Activated T-helper 1 cell treated with anti-CD3 and anti-CD28 coated beads, Interleukin-2, amount 50 U/mL, for 16 hours (primary cell): ENCODE results near the gene GTF2E1.
"Not testable (repeated sequence)": the region's sequence is repeated elsewhere in the genome, so short reads cannot be mapped to it uniquely, and the experiment has no call there.

Experiments
- DNase-seq, 2 donors: peaks; one replicate each; pipeline ENCODE4 v3.0.0-alpha.2; 2020; ENCODE audit warnings: low read depth in 1 of 2, low spot score in 1 of 2

Gene GTF2E1

DNA sequence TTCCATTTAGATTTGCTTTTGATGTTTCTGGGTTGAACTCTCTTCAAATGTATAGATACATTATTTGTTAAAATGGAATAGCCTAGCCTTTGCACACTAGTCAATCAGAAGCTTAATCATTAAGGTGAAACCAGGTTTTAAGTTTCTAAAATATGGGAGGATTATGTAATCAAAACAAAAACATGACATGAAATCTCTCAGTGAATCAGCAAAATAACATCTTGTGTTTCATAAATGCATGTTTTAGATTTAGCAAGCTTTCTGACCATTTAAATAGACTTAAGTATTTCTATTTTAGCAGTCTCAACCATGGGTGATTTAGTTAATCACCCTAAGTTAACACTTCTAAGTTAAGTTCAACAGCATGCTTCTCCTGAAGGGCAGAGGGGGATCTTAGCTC, 11.3 kb downstream of the GTF2E1 start:
- DNase-seq, result no peak

DNA sequence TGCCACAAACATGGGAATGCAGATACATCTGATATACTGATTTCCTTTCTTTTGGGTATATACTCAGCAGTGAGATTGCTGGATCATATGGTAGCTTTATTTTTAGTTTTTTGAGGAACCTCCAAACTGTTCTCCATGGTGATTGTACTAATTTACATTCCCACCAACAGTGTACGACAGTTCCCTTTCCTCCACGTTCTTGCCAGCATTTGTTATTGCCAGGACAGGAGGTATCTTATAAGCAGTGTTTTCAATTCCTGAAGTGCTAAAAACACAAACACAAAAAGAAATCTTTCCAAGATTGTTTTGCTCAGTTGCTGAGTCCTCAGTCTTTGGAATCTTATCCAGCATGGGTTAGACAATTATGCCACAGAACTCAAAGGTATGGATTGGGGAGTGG, 13.5 kb downstream of the GTF2E1 start:
- DNase-seq, result no peak

DNA sequence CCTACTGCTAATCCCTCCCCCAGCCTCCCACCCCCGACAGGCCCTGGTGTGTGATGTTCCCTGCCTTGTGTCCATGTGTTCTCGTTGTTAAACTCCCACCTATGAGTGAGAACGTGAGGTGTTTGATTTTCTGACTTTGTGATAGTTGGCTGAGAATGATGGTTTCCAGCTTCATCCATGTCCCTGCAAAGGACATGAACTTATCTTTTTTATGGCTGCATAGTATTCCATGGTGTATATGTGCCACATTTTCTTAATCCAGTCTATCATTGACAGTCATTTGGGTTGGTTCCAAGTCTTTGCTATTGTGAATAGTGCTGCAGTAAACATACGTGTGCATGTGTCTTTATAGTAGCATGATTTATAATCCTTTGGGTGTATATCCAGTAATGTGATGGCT, 16.0 kb downstream of the GTF2E1 start:
- DNase-seq, result not testable (repeated sequence)

DNA sequence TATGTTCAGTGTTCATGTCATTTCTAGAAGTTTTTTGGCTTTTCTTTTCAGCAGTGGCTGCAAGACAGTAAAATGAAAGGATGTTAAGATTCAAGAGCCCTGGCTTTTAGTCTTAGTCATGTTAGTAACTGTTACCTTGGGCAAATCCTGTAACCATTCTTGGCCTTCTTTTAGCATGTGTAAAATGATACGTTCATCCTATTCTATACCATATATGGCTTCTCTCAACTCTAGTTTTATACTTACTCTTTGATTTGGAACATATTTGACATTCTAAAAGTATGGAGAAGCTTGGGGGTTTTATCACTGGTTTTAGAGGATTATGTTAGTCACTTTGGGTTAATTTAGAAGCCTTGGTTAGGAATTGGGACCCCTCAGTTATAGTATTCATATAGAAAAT, 20.1 kb downstream of the GTF2E1 start:
- no peak for DNase-seq

- DNase-seq, result no peak
Observed at GRCh38 chr3:120763601-120764000, 21.1 kb downstream of the GTF2E1 start.

- DNase-seq, result no peak
Observed at GRCh38 chr3:120764206-120764605, 21.7 kb downstream of the GTF2E1 start.

GRCh38 chr3:120765830-120766493, 23.4 kb downstream of the GTF2E1 start:
- DNase-seq, result no peak

DNA sequence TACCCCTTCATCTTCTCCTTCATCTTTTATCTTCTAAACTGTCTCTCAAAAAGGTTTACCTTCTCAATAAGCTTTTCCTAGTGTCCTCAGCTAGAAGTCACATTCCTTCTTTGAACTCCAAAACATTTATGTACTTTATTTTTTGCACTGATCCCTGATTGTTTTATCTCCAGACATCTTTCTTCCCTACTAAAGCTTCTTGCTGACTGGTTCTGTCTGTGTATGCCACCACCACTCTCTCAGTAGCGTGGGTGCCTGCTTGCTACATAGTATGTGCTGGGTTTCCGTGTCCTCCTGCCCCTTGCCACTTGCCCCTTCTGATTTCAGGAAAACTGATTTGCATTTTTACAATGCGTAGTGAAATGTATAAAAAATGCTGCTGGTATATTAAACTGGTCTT, 24.0 kb downstream of the GTF2E1 start:
- no peak for DNase-seq

DNA sequence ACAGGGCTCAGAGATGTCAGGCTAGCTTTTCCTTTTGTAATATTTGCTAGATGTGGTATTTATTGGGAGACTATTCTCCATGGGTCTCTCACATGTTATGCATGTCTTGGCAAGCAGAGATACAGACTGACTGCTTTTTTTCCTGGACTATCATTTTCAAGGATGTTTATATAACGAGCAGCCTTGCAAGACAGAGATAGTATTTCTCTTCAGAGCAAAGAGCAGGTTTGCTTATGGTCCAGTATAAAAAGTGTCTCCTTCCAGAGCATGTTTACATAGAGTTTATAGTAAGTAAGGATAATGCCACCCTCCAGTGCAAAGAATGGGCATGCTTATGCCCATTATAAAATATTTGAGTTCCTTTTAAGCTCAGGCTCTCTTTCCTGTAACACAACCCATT, 24.6 kb downstream of the GTF2E1 start:
- no peak for DNase-seq

- no peak for DNase-seq
Observed at GRCh38 chr3:120769436-120769835, 26.9 kb downstream of the GTF2E1 start.

DNA sequence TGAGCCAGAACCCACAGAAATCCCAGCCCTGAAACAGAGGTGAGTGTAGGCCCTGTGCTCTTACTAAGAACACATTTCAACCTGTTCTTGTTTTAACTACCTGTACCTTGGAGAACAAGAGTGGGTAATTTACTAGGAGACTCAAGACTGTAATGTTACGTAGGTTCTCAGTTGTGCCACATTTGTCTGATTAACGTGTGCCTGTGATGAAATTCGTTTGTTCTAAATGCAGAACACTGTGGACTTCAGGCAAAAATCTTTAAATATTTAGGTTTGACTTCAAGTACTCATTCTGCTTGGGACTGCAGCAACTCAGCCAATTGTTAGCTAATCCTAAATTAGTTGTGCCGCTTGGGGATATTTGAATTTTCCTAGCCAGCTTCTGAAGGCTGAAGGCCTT, 28.3 kb downstream of the GTF2E1 start:
- no peak for DNase-seq

DNA sequence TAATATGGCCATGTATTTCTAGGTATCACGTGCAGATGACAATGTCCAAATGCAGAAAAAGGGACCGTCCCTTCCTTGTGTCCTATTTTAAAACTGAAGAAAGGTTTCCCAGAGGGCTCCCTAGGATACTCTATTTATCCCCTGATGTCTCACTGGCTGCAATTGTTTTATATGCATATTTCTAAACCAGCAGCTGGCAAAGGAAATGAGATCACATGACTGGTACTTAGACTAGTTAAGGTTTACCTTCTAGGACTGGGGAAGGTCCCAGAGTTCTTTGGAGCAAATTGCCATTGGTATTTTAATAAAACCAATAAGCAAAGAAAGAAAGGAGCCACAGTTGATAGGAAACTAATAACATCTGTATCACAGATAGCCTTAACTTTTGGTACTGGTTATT, 29.5 kb downstream of the GTF2E1 start:
- DNase-seq, result no peak

DNA sequence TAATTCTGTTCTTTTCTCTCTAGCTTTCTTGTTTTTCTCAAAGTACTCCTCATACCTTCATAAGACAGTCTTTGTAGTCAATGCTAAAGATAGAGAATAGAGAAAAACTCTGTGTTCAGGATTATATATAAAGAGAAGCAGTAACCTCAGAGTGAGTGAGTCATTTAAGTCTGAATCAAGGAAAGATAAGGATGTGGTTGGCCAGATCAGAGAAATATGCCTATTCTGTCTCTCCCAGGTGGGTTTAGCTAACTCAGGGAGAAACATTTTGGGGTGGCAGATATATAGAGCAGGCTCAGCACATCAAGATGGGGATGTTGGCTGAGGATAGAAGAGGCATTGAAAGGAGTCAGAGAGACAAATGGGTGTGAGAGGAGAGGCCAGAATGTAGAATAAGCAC, 31.4 kb downstream of the GTF2E1 start:
- no peak for DNase-seq

DNA sequence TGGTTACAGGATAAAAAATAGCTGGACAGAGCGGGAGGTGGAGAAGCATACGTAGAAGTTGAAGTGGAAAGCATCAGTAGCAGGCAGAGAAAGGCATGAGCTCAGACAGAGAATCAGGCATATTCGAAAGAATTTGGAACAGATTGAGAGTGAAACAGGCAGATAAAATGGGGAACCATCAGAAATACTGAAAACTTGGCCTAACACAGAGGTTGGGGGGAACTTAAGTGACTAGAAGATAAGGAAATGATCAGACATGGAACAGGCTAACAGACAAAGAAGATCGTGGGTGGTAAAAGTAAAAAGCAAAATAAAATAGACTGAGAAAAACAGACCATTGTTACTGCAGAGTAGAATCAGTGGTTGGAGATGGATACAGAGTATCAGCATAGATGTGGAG, 32.9 kb downstream of the GTF2E1 start:
- DNase-seq, result no peak

GRCh38 chr3:120778776-120779175, 36.2 kb downstream of the GTF2E1 start:
- DNase-seq, result no peak

DNA sequence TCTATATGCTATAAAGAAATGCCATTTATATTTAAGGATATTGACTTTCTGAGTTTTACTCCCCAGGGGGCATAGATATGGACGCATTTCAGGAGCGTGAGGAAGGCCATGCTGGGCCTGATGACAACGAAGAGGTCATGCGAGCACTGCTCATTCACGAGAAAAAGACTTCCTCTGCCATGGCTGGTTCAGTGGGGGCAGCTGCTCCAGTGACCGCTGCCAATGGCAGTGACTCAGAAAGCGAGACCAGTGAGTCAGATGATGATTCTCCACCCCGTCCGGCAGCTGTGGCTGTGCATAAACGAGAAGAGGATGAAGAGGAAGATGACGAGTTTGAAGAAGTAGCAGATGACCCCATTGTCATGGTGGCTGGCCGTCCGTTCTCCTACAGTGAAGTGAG, 38.4 kb downstream of the GTF2E1 start:
- no peak for DNase-seq

DNA sequence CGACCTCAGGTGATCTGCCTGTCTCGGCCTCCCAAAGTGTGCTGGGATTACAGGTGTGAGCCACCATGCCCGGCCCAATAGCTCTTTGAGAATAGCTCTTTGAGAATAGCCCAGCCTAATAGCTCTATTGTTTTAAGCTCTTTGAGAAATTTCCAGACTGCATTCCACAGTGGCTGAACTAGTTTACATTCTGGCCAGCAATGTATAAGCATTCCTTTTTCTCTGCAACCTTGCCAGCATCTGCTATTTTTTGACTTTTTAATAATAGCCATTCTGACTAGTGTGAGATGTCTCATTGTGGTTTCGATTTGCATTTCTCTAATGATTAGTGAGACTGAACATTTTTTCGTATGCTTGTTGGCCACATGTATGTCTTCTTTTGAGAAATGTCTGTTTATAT, 43.3 kb downstream of the GTF2E1 start:
- DNase-seq, result not testable (repeated sequence)

DNA sequence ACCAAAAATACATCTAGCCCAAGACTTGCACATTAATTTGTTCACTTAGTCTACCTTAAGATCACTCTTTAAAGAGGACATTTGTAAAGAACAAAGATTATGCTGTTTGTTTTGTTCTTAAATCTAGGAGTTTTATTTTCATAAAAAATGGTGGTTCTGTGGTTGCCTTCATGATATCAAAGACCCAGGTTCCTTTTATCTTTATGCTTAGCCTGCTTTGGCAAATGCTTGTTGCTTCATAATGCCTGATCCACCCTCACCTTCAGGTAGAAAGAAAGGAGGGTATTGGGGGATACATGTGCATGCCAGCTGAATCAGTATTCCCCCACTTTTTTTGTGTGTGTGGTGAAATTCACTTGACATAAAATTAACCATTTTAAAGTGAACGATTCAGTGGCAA, 48.5 kb downstream of the GTF2E1 start:
- DNase-seq, result no peak

DNA sequence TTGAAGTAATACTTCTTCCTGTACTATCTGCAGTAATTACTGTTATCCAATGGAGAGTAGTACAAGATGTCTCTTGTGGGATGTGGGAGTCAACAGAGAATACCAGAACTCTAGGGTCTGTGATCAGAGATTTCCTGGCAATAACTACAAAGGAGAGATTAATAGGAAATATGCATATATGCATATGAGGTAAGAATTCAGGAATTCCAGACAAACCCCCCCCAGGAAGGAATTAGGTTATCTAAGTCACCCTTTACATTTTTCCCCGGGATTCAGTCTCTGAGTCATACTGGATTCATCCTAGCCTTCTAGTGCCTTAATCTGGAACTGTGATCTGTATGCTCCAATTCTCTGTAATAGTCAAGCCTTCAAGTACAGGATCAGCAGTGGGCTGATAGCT, 49.4 kb downstream of the GTF2E1 start:
- DNase-seq, result no peak

GRCh38 chr3:120793601-120794000, 51.1 kb downstream of the GTF2E1 start:
- DNase-seq, result no peak

GRCh38 chr3:120795017-120795648, 52.6 kb downstream of the GTF2E1 start:
- peak; percentile 63 to 75 for DNase-seq

- DNase-seq, result no peak
Observed at GRCh38 chr3:120795959-120796358, 53.4 kb downstream of the GTF2E1 start.

- no peak for DNase-seq
Observed at GRCh38 chr3:120796976-120797375, 54.4 kb downstream of the GTF2E1 start.
